ENCODE results near the gene DOK6.

The DOK6 gene

DNA sequence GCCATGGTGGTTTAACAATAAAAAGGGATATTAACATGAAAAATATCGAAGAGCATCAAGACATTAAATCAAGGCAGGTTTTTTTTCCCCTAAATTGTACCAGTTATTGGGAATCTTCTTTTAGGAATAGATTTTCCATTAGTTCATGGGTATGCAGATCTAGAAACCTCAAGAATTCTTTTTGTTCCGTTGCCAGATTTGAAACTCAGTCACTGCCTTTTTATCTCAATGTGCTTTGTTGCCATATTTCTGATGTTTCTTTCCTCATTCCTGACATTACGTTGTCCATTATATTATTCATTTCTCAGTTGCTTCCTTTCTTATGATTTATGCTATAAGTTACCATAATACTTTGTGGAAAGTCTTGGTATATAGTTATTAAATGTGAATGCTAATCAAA lies 384.8 kb downstream of the DOK6 start:
- TF ChIP-seq, protein P1, sequence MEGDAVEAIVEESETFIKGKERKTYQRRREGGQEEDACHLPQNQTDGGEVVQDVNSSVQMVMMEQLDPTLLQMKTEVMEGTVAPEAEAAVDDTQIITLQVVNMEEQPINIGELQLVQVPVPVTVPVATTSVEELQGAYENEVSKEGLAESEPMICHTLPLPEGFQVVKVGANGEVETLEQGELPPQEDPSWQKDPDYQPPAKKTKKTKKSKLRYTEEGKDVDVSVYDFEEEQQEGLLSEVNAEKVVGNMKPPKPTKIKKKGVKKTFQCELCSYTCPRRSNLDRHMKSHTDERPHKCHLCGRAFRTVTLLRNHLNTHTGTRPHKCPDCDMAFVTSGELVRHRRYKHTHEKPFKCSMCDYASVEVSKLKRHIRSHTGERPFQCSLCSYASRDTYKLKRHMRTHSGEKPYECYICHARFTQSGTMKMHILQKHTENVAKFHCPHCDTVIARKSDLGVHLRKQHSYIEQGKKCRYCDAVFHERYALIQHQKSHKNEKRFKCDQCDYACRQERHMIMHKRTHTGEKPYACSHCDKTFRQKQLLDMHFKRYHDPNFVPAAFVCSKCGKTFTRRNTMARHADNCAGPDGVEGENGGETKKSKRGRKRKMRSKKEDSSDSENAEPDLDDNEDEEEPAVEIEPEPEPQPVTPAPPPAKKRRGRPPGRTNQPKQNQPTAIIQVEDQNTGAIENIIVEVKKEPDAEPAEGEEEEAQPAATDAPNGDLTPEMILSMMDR (IDR thresholded peaks at IDR 0.05; ENCODE audit: borderline replicate concordance, insufficient read depth, low read depth, low read length): no peak
- no peak overlapping the region for H3K4me3 ChIP-seq (ENCODE audit: low read depth, low read length)

DNA sequence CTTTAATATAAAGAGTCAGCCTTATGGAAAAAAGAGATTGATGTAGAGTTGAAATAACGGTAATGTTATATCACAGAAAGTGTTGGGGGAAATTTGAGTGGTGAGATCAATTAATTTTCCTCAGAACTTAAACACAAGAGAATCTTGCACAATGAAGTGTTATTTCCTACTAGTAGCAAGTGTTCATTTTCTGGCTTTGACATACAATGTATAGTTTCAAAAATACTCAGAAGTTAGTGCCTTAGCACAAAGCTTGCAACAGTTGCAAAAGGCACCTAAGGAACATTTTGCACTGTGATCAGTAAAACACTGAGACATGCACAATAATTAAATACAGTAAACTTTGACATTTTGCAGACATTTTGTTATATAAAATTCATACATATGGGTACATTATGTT lies 385.7 kb downstream of the DOK6 start:
- TF ChIP-seq, protein P1 (IDR thresholded peaks at IDR 0.05; ENCODE audit: borderline replicate concordance, insufficient read depth, low read depth, low read length): no peak

DNA sequence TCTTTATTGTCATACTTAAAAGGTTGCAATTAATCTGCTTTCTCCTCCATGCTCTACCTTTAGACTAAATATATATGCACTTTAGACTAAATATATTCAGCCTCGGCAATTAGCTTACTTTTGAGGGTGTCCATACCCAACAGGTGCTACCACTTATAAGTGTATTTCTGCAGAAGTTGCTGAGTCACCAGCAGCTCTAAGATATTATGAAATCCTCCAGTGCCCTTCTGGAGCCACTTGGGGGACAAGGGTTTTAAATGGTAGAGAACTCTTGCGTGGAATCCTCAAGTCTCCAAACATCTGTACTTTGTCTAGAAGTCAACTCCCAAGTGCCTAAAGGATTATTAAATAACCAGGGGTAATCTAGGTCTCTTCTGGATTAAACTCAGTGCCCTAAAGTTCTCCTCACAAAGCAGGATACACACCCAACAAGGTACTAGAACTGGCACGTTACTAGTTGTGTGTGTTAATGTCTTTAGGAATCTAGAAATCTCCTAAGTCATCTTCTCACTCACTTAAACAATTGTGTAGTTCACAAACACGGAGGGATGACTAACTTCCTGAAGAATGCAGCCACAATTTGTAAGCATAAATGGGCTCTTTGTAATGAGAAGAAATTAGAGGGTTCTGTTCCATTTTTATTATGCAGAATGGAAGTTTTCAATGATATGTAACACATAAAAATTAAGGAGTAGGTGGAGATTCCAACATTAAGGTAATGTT lies 387.3 kb downstream of the DOK6 start:
- H3K4me3 ChIP-seq (ENCODE audit: low read depth, low read length): no peak overlapping the region
- TF ChIP-seq, protein P1 (IDR thresholded peaks at IDR 0.05; ENCODE audit: borderline replicate concordance, insufficient read depth, low read depth, low read length): no peak

More for the DNA sequence above, 385.7 kb downstream of the DOK6 start:
- H3K4me3 ChIP-seq (ENCODE audit: low read depth, low read length): no peak overlapping the region

DNA sequence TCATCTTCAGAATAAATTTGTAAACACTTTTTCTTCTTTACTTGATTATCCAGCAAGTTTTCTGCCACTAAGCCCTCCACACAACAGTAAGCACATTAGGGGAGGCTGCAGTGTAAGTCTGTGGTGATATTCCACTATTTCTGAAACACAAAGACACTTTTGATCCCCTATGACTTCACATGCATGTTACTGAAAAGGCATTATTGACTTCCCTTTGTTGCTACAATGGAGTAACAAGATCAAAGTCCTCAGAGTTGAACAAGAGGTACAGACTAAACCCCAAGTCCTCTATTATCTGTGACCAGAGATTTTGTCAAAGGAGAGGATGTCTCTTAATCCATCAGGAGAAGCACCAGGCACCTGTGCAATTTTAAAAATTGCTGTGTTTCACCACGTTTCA lies 389.1 kb downstream of the DOK6 start:
- H3K4me3 ChIP-seq (ENCODE audit: low read depth, low read length): no peak overlapping the region
- TF ChIP-seq, protein P1 (IDR thresholded peaks at IDR 0.05; ENCODE audit: borderline replicate concordance, insufficient read depth, low read depth, low read length): no peak

DNA sequence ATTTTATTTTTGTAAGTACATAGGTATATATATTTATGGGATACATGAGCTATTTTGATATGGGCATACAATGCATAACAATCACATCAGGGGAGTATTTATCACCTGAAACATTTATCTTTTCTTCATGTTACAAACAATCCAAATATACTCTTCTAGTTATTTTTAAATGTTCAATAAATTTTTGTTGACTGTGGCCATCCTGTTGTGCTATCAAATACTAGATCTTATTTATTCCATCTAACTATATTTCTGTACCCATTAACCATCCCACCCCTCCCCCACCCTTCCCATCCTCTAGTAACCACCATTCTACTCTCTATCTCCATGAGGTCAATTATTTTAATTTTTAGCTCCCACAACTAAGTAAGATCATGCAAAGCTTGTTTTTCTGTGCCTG lies 390.0 kb downstream of the DOK6 start:
- no peak overlapping the region for H3K4me3 ChIP-seq (ENCODE audit: low read depth, low read length)
- TF ChIP-seq, protein P1 (IDR thresholded peaks at IDR 0.05; ENCODE audit: borderline replicate concordance, insufficient read depth, low read depth, low read length): no peak

DNA sequence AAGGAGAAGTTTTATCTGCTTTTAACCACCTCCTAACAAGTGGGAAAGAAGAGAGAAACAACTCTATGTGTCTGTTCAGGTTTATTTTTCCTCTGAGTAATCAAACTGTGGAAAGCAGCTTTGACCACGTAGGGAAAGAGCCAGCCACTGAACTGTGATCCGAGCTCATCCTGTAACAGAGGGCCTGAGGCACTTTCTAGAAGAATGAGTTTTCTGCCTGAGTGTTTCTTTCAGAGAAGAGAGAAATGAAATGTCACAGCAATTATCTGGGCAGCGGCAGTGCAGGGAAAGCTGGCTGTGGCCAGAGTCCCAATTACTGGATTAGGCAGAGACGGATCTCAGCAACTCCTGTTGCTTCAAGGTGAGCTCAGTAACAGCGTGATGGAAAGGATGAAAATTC lies 395.1 kb downstream of the DOK6 start:
- H3K4me3 ChIP-seq (ENCODE audit: low read depth, low read length): no peak overlapping the region
- TF ChIP-seq, protein P1 (IDR thresholded peaks at IDR 0.05; ENCODE audit: borderline replicate concordance, insufficient read depth, low read depth, low read length): no peak

DNA sequence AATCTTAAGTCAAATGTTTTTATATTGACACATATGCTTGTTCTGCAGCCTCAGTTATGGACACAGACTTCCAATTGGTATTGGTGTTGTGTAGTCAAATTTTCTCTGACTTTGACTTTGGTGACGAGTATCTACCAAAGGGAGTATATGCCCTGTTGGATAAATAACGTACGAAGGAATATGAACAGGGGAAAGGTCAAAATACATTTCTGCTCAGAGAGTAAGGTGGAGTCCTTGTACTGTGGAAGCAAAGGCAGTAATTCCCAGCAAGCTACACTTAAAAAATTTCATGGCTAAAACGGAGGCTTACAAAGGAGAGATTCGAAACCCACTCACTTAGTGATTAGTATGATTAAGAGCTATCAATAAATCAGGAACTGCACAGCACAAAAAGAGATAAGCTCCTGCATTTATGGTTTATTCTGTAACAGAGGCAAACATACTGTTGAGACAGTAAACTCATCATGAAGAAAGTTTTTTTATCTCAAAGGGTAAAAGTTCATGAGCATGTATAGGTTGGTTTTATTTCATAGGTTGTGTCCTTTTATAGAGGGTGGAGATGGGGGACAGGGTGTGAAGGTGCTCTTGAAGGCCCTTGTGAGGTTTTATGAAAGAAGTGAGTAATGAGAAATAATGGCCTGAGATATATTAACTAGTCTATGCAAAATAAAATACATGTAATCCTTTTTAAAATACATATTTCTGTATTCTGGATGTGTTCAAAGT lies 404.3 kb downstream of the DOK6 start:
- no peak overlapping the region for H3K4me3 ChIP-seq (ENCODE audit: low read depth, low read length)
- TF ChIP-seq, protein P1 (IDR thresholded peaks at IDR 0.05; ENCODE audit: borderline replicate concordance, insufficient read depth, low read depth, low read length): no peak

All from GM12875 (cell line).